ENCODE measurements around the gene ASB7.
"Not testable (repeated sequence)": the region's sequence is repeated elsewhere in the genome, so short reads cannot be mapped to it uniquely, and the experiment has no call there.

Gene ASB7

GRCh38 chr15:100653608-100654007 is 51.2 kb downstream of the ASB7 start:
- DNase-seq = no peak

- no peak for DNase-seq
These were observed 56.5 kb downstream of the ASB7 start for GRCh38 chr15:100658895-100659294.

- no peak for DNase-seq
These were observed 58.8 kb downstream of the ASB7 start for GRCh38 chr15:100661156-100661555.

- DNase-seq = no peak
These were observed 60.9 kb downstream of the ASB7 start for GRCh38 chr15:100663086-100663914.

GRCh38 chr15:100663915-100664281 is 61.5 kb downstream of the ASB7 start:
- no peak for DNase-seq

- DNase-seq = no peak
These were observed 63.2 kb downstream of the ASB7 start for GRCh38 chr15:100665570-100665969.

GRCh38 chr15:100667405-100668347 is 65.3 kb downstream of the ASB7 start:
- DNase-seq = no peak

GRCh38 chr15:100668348-100668745 is 66.0 kb downstream of the ASB7 start:
- DNase-seq = no peak

- DNase-seq = no peak
These were observed 66.9 kb downstream of the ASB7 start for GRCh38 chr15:100669260-100669659.

- no peak for DNase-seq
These were observed 68.2 kb downstream of the ASB7 start for GRCh38 chr15:100670505-100671021.

- DNase-seq = no peak
These were observed 68.8 kb downstream of the ASB7 start for GRCh38 chr15:100671124-100671680.

GRCh38 chr15:100671858-100672543 is 69.6 kb downstream of the ASB7 start:
- DNase-seq = no peak

GRCh38 chr15:100672959-100673358 is 70.6 kb downstream of the ASB7 start:
- DNase-seq = no peak

GRCh38 chr15:100679151-100679550 is 76.8 kb downstream of the ASB7 start:
- DNase-seq = not testable (repeated sequence)

- DNase-seq = no peak
These were observed 78.3 kb downstream of the ASB7 start for GRCh38 chr15:100680726-100681125.

- no peak for DNase-seq
These were observed 79.0 kb downstream of the ASB7 start for GRCh38 chr15:100681335-100681746.

GRCh38 chr15:100682468-100682867 is 80.1 kb downstream of the ASB7 start:
- DNase-seq = no peak

GRCh38 chr15:100683434-100683833 is 81.0 kb downstream of the ASB7 start:
- no peak for DNase-seq

- no peak for DNase-seq
These were observed 82.2 kb downstream of the ASB7 start for GRCh38 chr15:100684591-100684990.

- DNase-seq = no peak
These were observed 83.8 kb downstream of the ASB7 start for GRCh38 chr15:100686021-100686724.

GRCh38 chr15:100686725-100687473 is 84.5 kb downstream of the ASB7 start:
- no peak for DNase-seq
